RWPE1 (cell line): ENCODE results near the gene FOSL2.

ENCODE experiments used
- CTCF ChIA-PET: fragments of 350-600 bp; sonication (Branson Sonifier 250); formaldehyde crosslinking; extraction: SDS; loops from one replicate; lab custom pipeline; 2021; lab: Yijun Ruan, JAX
- POLR2A ChIA-PET: fragments of 400-600 bp; formaldehyde crosslinking; extraction: SDS; loops from one replicate; lab custom pipeline; 2020; ENCODE audit warnings: antibody characterized with exemption; ENCODE audit not compliant: low non-redundant PET; lab: Yijun Ruan, JAX
- DNase-seq: peaks from one replicate; pipeline ENCODE4 v3.0.0; 2012; ENCODE audit warnings: low spot score
- H3K27ac ChIP-seq: fragments of 450-650 bp; 2 replicates; pipeline ENCODE4 v1.5.1; 2017
- TF ChIP-seq, protein P1 (sequence below): fragments of 450-650 bp; conservative IDR thresholded peaks from 2 replicates; pipeline ENCODE4 v1.5.1; 2017; ENCODE audit warnings: low read depth, mild to moderate bottlenecking

The FOSL2 gene

DNA sequence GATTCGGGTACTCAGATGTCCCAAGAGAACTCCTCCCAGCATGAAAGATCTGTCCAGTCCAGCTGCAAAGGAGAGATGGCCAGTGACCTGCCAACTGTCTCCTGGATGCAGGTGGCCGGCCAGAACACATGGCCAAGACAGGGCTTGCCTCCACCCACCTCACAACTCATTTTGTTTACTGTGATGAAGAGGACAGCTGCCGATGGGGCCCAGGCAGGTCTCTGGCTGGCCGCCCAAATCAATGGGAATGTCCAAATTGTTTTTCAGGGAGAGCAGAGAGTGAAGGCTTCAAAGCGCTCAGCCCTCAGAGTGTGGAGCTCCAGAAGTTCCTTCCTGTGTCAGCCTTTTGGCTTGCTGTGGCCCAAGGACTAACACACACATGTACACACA lies 41.9 kb downstream of the FOSL2 start:
- DNase-seq: no peak
- ChIA-PET POLR2A (no interaction called here), CTCF (no interaction called here)
- TF ChIP-seq, protein P1, sequence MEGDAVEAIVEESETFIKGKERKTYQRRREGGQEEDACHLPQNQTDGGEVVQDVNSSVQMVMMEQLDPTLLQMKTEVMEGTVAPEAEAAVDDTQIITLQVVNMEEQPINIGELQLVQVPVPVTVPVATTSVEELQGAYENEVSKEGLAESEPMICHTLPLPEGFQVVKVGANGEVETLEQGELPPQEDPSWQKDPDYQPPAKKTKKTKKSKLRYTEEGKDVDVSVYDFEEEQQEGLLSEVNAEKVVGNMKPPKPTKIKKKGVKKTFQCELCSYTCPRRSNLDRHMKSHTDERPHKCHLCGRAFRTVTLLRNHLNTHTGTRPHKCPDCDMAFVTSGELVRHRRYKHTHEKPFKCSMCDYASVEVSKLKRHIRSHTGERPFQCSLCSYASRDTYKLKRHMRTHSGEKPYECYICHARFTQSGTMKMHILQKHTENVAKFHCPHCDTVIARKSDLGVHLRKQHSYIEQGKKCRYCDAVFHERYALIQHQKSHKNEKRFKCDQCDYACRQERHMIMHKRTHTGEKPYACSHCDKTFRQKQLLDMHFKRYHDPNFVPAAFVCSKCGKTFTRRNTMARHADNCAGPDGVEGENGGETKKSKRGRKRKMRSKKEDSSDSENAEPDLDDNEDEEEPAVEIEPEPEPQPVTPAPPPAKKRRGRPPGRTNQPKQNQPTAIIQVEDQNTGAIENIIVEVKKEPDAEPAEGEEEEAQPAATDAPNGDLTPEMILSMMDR: no peak
- peak overlapping the region; percentile 55 for H3K27ac ChIP-seq

DNA sequence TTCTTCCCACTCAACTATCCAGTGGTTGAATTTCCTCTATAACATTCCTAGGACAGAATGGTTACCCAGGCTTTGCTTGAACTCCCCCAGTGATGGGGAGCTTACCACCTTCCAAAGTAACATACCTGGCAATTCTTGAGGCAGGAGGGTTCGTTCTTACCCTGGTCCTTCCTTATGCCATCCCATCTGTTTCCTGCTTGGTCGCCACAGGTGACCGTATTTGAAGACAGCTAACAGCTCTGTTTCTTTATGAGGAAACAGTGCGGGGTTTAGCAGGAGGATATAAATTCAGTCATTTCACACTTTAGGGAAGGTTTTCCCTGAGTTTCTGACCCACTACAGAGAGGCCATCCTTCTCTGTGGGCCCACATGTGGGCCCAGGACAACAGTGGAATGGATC lies 42.6 kb downstream of the FOSL2 start:
- CTCF ChIA-PET: interaction anchor here (0.6 kb wide), 2 partner anchors 21 to 87 kb away, joined by 3 to 4 read pairs; no protein-coding TSS in a partner anchor
- POLR2A ChIA-PET: interaction anchor here (0.7 kb wide), 1 partner anchor 10 kb away, joined by 3 read pairs; no protein-coding TSS in a partner anchor
- DNase-seq: no peak
- TF ChIP-seq, protein P1: no peak
- H3K27ac ChIP-seq: peak overlapping the region; percentile 99

DNA sequence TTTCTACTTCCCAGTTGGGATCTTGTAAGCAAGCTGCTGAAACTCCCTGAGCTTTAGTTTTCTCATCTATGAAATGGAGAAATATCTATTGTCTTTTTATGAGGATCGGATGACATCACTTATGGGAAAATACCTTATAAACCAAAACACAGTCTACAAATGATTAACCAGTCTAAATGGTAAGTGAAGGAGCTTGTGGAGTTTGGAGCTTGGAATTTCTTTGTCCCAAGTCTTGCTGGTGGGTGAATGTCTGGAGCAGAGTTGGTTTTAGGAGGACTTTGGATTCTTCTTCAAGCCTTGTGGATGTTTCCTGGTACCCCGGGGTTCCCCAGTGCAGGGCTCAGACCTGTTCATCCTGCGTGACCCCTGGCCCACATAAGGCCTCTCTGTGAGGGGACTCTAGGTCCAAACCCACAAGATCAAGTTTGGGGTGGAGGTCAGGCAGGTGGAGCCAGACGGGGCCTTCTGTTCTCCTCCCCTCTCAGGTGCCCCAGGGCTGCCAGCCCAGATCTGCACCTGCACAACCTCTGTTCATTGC lies 43.2 kb downstream of the FOSL2 start:
- ChIA-PET POLR2A (interaction anchor here (0.7 kb wide), 1 partner anchor 10 kb away, joined by 3 read pairs; no protein-coding TSS in a partner anchor), CTCF (interaction anchor here (0.6 kb wide), 2 partner anchors 22 to 86 kb away, joined by 3 to 4 read pairs; no protein-coding TSS in a partner anchor)
- no peak for DNase-seq
- peak overlapping the region; percentile 99 for H3K27ac ChIP-seq
- TF ChIP-seq, protein P1: no peak

DNA sequence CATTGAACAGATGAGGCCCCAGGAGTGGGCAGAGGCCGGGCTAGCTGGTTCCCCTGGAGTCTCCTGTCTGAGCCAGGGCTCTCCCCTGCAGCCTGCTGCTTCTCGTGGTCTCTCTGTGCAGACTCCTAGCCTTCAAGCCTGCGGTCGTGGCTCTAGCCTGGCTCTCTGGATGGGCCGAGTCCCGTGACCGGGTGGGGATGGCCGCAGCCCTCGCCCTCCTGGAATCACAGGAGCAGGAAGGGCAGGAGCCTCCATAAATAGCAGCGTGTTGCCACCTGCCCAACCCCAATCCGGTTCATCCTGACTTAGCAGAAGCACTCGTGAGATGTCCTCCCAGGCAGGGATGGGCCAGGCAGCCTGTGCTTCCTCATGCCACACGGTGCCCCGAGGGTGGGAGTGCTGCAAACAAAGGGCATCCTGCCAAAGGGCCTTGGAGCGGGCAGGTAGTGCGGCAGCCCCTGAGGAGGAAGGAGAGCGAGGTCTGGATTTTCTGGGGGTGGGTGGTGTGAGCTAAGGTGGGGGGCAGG lies 43.9 kb downstream of the FOSL2 start:
- DNase-seq: peak; percentile 90
- ChIA-PET CTCF (no interaction called here), POLR2A (interaction anchor here (0.6 to 1.0 kb wide), 3 partner anchors 9 to 720 kb away, joined by 3 to 8 read pairs (median 6); no protein-coding TSS in a partner anchor)
- peak overlapping the region; percentile 99 for H3K27ac ChIP-seq
- TF ChIP-seq, protein P1: no peak

DNA sequence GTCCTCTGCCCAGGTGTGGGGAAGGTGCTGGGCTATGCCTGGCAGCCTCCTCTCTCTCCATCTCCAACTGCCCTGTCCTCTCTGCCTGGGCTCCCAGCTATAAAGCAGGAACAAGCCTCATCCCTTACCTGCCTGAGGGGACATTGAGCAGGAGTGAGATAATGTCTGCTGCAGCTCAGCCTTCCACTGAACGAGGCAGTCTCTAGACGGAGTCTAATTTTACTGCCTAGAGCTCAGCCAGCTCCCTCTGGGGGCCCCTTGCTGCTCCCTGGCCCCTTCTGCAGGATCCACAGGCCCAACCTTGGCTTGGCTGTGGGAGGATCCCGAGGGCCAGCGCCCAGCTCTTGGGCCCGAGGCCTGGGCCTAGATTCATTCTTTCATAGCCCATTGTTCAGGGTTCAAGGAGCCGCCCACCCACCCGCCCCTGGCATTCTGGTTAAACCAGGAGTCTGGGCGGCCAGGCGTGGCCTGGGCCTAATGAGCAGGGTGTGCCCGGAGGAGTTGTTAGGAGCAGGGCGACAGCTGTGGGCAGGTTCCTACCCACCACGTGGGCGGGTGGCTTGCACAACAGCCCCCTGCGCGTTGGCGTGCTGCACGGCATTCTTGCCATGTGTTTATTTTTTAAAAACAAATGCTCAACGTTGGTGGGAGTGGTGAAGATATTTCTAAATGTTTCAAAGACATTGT lies 44.6 kb downstream of the FOSL2 start:
- peak; percentile 70 for DNase-seq
- ChIA-PET CTCF (interaction anchor here (0.7 kb wide), 1 partner anchor 15 kb away, joined by 4 read pairs; no protein-coding TSS in a partner anchor), POLR2A (interaction anchor here (0.6 to 1.0 kb wide), 3 partner anchors 9 to 721 kb away, joined by 3 to 8 read pairs (median 6); no protein-coding TSS in a partner anchor)
- TF ChIP-seq, protein P1: no peak
- peak overlapping the region; percentile 99 for H3K27ac ChIP-seq

DNA sequence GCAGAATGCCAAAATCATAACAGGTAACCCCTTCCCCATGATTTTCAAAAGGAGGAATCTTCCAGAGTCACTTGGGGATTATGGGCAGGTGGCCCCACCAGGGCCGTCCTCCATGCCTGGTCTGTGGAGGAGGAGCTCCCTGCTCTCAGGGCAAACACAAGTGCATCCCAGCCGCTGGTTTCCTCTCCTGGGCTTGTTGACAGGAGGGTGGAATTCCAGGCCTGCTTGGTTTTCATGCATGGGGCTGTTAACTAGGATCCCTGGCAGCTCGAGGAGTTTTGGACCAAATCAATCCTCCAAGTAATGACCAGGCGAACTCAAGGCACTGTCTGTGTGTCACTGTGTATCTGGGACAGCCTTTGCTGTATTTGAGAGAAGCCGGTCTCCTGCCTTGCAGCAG lies 45.3 kb downstream of the FOSL2 start:
- TF ChIP-seq, protein P1: no peak
- POLR2A ChIA-PET: no interaction called here
- DNase-seq: no peak
- CTCF ChIA-PET: interaction anchor here (0.7 kb wide), 1 partner anchor 14 kb away, joined by 4 read pairs; no protein-coding TSS in a partner anchor
- H3K27ac ChIP-seq: peak overlapping the region; percentile 99
